Measurements from ENCODE around the gene SLFN14.
"Not testable (repeated sequence)": the region's sequence is repeated elsewhere in the genome, so short reads cannot be mapped to it uniquely, and the experiment has no call there.

Gene SLFN14

DNA sequence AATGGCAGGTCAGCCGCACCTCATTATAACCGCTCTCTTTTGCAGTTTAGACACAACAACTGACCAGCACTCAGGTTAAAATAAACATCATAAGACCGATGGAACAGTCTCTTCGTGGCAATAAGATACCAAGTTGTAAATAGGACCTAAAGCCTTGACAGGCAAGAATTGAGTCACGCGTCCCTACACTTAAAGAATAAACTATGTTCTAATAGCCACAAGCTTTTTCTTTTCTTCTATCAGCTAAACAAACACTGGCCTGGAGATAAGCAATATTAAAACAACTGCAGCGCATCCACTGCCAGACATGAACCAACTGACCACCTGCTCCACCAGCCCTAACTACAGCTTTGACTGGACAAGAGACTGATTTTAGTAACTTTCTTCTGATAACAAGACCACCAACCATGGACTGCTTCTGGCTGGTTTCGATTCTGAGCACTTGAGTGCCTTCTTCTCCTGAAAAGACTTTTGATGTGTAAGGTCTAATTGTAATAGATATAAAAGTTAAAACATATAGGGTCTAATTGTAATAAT, 40.6 kb downstream of the SLFN14 start:
- DNase-seq = no peak

DNA sequence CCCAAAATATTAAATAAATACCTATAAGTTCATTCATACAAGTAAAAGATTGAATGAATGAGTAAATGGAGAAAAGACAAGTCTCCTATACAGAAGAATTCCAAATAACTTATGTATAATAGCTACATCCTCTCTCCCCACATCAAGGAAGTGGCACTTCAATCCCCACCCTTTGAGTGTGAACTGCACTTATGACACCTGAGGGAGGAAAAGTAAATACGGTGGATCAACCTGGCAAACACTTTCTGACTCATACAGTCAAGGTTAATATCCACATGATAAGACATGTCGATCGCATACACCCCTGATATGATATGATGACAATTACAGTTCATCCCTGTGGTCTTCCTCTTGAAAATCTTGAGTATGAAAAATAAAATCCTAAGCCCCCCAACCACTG, 41.2 kb downstream of the SLFN14 start:
- no peak for DNase-seq

DNA sequence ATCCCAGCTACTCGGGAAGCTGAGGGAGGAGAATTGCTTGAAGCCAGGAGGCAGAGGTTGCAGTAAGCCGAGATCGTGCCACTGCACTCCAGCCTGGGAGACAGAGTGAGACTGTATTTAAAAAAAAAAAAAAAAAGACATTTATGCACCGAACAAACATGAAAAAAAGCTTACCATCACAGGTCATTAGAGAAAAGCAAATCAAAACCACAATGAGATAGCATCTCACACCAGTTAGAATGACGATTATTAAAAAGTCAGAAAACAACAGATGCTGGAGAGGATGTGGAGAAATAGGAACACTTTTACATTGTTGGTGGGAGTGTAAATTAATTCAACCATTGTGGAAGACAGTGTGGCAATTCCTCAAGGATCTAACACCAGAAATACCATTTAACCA, 42.2 kb downstream of the SLFN14 start:
- DNase-seq = not testable (repeated sequence)

DNA sequence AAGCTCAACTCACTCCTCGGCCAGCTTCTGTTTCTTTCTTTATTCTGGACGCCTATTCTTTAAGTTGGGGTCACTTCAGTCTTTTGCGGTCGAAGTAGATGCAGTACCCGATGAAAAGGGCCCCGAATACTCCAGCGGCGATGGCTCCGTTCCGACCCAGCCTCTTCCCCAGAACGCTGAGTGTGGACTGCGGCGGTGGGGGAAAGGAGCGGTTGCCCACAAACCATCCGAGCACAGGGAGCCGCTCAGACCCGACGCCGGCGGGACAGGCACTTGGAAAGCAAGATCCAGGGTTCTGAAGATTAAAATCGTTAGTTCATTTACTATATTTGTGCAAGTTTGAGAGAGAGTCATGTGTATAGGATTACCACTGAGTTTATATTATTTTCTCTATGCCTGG, 45.6 kb downstream of the SLFN14 start:
- DNase-seq = no peak

DNA sequence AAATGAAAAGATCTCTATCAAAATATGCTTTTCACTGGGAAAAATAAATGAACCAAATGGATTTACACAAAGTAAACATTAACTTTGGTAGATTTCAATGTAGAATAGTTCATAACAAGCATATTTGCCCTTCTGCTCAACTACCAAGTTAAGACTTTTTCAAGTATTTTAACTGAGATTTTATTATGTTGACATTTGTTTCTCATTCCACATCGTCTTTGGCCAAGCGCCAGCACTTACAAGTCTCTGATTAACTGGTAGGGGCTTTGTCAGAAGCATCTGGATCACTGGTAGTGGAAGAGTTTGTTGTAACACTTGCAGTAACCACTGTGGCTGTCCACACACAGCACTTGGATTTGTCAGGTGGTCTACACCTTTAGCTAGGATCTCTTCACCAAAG, 46.1 kb downstream of the SLFN14 start:
- DNase-seq = no peak

Measured in activated CD4-positive, alpha-beta T cell treated with anti-CD3 and anti-CD28 coated beads for 1 hour (primary cell).